ENCODE measurements around the gene SNX11.
"Not testable (repeated sequence)": the region's sequence is repeated elsewhere in the genome, so short reads cannot be mapped to it uniquely, and the experiment has no call there.

SNX11 gene, protein sequence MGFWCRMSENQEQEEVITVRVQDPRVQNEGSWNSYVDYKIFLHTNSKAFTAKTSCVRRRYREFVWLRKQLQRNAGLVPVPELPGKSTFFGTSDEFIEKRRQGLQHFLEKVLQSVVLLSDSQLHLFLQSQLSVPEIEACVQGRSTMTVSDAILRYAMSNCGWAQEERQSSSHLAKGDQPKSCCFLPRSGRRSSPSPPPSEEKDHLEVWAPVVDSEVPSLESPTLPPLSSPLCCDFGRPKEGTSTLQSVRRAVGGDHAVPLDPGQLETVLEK

DNA sequence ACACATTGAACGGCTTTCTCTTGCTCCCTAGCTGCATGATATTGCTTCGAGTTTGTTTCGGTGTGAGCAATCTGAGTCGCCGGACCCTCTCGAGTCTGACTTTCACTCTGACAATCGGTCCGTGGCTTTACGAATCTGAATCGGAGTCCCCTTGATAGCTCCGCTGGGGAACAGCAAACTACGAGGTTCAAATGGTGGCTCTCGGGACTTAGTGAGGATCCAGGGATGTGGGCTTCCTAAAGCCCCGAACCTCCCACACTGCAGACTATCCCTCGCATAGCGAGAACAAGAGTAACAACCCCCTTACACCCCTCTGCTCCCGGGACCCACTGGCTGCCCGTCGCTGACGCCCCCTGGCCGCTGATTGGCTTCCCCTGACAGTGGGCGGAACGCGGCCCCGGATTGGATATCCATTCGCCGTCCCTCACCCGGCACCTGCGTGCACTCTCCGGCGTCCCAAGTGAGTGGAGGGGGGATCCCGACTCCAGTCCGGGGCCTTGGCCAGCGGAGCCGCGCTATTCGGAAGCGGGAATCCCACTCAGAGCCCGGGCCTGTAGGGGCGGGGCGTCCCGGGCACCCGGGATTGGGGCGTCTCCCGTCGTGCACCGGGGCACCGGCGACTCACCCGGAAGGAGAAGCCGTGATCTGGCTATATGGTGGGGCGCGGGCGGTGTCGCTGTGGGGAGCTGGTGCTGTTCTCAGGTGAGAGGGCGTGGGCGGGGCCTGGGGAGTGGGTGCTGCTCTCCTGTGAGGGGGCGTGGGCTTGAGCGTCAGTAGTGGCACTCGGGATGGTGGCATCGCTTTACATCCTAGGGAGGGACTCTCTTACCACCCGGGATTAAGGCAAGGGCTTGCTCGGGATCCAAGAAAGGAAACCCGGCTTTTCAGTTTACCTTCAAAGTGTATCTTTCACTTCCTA is at the start of gene SNX11:
Gene SNX11 (plus strand): TSS at position 630 of the 919 bp plus-strand sequence. CDS start 4,278 bp downstream, outside the sequence.
- peak; percentile 83 to 90 for DNase-seq

DNA sequence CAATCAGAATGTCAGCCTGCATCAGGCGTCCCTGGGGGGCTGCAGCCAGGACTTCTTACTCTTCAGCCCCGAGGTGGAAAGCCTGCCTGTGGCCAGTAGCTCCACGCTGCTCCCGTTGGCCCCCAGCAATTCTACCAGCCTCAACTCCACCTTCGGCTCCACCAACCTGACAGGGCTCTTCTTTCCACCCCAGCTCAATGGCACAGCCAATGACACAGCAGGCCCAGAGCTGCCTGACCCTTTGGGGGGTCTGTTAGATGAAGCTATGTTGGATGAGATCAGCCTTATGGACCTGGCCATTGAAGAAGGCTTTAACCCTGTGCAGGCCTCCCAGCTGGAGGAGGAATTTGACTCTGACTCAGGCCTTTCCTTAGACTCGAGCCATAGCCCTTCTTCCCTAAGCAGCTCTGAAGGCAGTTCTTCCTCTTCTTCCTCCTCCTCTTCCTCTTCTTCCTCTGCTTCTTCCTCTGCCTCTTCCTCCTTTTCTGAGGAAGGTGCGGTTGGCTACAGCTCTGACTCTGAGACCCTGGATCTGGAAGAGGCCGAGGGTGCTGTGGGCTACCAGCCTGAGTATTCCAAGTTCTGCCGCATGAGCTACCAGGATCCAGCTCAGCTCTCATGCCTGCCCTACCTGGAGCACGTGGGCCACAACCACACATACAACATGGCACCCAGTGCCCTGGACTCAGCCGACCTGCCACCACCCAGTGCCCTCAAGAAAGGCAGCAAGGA is 49.0 kb upstream of the SNX11 start:
- no peak for DNase-seq

DNA sequence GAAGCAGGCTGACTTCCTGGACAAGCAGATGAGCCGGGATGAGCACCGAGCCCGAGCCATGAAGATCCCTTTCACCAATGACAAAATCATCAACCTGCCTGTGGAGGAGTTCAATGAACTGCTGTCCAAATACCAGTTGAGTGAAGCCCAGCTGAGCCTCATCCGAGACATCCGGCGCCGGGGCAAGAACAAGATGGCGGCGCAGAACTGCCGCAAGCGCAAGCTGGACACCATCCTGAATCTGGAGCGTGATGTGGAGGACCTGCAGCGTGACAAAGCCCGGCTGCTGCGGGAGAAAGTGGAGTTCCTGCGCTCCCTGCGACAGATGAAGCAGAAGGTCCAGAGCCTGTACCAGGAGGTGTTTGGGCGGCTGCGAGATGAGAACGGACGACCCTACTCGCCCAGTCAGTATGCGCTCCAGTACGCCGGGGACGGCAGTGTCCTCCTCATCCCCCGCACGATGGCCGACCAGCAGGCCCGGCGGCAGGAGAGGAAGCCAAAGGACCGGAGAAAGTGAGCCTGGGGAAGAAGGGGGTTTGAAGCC is 48.4 kb upstream of the SNX11 start:
- no peak for DNase-seq

DNA sequence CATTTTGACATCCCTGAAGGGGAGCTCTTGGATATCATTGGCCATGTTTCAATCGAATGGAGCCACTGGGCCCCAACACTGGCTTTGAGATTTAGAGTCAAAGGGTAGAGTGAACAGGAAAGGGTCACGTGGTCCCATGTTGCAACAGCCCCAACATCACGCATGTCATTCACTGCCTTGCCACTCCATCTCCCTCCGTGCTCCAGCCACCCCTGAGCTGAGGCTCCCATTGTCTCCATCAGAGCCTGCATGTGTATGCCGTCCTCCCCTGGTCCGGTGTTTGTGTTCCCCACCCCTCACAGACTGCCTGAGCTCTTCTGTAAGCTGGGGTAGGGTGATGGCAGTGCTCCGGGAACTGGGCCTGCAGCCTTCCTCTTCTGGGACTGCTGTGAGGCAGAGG is 47.3 kb upstream of the SNX11 start:
- no peak for DNase-seq

DNA sequence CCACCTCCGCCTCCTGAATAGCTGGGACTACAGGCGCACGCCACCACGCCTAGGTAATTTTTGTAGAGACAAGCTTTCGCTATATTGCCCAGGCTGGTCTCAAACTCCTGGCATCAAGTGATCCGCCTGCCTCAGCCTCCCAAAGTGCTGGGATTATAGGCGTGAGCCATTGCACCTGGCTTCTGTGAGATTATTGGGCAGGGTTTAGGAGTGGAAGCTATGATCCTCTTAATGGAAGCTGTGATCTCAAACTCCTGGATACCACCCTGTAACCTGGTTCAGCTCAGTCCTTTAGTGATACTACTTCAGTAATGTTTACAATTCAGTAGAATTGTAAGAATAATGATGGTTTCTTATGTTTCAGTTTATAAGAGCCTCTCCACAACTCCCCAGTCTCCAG is 45.3 kb upstream of the SNX11 start:
- no peak for DNase-seq

DNA sequence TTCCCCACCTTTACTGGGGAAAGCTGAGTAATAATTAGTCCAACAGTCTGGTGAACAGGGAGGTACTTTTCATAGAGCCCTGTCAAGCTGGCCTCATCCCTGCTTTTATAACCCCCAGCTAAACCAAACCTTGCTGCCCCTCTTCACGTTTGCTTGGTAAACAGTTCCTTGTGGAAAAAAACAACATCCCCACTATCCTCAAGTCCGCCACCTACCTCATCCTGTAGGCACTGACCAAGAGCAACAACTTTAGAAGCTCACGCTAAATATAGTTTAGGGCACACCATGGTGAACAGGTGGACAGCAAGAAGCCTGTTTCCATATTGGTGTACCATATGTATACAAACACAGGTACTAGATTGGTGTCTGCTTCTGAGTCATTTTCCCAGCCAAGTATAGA is 42.9 kb upstream of the SNX11 start:
- no peak for DNase-seq

DNA sequence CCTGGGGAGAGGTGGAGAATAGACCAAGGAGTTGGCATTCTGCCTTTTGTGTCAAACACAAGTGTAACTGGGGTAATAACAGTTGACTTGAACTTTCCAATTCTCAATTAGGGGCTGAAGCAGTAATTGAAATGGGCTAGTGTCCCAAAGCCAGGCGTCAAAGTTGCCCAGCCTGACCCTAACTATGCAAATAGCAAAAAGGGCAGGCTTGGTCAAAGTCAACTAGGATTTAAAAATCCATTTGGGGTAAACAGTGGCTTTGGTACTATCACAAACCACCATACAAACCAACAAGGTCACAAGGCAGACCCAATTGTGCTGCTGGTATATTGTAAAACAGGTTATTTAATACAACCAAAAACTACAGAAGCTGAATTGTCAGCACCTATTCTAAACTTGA is 41.4 kb upstream of the SNX11 start:
- DNase-seq: no peak

DNA sequence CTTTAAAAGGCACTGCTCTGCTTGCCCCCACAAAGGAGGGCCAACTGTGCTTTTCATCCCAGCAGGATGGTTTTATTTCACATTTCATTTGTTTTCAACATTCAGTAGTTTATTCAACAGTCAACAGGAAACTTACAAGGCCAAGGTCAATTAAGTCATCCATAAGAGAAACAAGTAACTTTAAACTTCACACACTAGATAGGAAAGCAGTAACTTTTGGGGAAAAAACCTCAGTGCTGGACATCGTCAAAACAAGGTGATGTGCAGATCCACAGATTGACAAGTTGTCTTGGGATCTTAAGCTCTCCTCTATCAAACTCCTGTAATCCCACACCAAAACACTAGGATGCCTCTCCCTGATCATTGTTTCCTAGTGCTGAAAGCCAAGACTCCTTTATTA is 40.9 kb upstream of the SNX11 start:
- no peak for DNase-seq

DNA sequence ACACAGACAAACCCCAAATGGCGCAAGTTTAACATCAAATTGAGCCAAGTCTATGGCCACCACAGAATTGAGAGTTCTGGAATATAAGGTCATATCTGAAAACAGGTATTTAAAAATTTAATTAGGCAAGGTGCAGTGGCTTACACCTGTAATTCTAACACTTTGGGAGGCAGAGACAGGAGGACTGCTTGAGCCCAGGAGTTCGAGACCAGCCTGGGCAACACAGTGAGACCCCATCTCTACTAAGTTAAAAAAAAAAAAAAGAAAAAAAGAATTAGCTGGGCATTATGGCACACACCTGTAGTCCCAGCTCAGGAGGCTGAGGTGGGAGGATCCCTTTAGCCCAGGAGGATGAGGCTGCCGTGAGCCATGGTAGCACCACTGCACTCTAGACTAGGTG is 40.3 kb upstream of the SNX11 start:
- no peak for DNase-seq

DNA sequence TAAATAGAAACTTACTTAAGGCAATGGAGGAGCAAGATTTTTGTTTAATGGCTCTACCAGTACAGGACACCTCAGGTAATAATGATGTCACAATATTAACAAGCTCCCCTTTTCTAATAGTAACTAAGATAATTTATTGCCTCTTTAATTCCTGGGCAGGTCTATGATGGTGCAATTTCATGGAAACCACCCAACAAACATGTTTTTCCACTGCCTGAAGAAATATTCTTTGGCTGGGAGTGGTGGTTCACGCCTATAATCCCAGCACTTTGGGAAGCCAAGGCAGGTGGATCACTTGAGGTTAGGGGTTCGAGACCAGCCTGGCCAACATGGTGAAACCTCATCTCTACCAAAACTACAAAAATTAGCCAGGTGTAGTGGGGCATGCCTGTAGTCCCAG is 39.8 kb upstream of the SNX11 start:
- DNase-seq: not testable (repeated sequence)

DNA sequence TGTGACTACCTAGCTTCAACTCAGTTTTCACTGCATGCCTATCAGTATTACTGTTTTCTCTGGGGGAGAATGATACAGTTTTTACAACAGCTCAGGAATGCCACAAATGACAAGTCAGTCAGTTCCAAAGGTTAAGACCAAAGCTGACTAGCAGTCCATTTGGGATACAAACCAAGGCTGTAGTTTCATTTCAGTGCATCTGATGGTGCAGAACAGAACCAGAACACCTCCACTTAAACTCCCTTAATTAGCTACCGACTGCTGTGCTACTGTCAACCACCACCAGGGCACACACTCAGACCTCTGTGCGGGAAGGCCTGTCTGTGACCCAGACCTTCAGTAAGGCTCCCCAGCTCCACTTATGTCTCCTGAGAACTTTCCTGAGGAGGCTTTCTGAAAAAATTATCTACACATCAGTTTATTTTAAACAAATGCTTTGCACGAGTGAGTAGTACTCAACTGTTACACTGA is 39.0 kb upstream of the SNX11 start:
- DNase-seq: peak; percentile 33 to 38

DNA sequence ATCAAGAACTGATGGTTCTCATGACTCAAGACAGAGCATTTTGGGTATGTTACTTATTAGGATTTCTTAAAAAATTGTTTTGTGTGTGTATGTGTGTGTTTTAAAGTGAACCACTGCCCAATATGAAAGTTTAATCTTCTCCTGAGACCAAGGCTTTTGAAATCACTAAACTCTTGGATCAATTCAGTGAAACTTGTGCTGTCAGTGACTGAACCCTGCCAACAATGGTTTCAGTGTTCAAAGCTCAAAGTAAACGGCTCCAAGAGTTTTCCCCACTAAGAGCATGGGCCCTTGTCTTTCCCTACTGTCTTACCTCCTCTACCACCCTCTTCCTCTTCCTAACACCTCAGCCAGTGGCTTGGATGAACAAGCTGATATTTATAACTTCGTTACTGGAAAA is 37.4 kb upstream of the SNX11 start:
- DNase-seq: no peak

DNA sequence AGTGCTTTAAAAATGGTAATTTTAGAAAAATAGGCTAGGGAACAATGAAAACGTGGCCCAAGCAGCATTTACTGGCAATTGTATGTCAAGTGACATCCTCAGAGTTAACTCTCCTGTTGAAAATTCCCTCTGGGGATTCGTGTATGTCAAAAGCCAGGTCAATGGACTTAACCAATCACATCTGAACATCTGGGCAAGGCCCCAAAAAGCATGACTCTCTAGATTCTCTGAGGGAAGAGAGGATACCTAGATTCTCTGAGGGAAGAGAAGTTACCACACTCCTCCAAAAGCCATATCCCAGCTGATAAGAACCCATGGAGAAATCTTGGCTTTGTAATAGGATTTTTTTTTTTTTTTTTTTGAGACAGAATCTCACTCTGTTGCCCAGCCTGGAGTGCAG is 35.9 kb upstream of the SNX11 start:
- DNase-seq: no peak

DNA sequence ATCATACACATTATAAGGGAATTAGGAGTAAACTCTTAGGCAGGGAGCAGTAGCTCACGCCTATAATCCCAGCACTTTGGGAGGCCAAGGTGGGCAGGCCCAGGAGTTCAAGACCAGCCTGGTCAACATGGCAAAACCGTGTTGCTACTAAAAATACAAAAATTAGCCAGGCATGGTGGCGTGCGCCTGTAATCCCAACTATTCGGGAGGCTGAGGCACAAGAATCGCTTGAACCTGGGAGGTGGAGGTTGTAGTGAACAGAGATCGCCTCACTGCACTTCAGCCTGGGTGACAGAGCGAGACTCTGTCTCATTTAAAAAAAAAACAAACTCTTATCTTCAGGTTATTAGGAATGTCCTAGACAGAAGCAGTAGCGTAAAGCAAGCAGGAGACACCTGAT is 34.8 kb upstream of the SNX11 start:
- not testable (repeated sequence) for DNase-seq

DNA sequence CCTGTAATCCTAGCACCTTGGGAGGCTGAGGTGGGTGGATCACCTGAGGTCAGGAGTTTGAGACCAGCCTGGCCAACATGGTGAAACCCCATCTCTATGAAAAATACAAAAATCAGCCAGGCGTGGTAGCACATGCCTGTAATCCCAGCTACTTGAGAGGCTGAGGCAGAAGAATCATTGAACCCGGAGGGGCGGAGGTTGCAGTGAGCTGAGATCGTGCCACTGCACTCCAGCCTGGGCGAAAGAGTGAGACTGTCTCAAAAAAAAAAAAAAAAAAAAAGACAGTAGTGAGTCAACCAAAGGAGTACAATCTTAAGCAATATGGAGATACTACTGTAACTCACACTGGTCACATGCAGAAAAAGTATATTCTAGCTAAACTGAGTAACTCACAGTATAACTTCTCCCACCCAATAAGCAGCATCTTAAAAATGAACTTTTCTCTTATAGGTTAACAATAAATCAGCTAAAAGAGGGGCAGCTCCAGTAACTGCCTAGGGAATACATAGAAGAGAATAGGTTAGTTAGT is 33.9 kb upstream of the SNX11 start:
- DNase-seq: not testable (repeated sequence)

DNA sequence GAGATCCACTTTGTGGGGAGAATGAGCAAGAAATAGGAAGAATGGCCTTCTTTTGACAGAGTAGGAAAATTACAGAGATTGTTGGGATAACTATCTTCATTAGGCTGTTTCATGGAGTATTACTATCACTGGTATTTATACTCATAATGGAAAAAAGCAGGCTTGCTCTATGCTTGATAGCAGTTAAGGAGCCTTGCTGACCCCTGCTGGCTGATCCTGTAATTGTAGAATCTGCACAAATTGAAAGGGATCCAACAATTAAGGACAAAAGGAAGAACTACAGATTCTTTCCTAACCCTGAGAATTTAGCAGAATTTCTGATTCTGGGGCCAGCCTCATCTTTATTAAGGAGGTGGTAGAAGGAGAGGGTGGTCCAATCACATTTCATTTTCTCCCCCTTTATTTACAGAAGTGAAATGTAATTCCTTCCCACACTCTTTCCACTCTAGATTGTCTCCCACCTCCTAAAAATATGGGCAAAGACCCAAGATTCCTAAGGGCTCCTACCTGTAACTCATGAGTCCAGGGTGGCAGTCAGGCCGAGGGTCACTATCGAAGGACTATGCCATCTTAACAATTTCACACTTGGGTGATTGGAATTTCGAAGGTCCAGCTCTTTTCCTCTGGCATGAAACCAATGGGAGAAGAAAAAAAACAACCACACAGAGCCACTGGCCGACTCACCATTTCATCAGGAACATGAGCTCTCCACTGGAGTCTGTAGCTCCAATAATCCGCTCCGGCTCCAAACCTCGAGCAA is 33.1 kb upstream of the SNX11 start:
- DNase-seq: peak; percentile 77 to 88

DNA sequence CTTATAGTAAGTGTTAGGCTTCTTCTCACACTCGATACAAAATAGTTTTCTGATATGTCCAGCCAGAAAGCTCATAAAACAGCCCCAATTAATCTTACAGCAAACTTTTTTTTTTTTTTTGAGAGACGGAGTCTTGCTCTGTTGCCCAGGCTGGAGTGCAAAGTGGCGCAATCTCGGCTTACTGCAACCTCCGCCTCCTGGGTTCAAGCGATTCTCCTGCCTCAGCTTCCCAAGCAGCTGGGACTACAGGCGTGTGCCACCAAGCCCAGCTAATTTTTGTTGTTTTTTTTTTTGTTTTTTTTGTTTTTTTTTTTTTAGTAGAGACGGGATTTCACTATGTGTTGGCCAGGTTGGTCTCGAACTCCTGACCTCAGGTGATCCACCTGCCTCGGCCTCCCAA is 30.4 kb upstream of the SNX11 start:
- not testable (repeated sequence) for DNase-seq

DNA sequence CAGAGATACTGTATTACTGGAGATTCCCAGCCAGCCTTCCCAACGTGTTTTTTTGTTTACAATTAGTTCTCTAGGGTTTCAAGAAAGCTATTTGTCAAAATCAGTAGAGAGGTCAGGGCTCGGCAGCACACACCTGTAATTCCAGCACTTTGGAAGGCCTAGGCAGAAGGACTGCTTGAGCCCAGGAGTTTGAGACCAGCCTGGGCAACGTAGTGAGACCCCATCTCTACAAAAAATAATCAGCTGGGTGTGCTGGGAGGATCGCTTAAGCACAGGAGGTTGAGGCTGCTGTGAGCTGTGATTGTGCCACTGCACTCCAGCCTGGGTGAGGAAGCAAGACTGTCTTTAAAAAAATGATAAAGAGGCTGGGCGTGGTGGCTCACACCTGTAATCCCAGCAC is 25.7 kb upstream of the SNX11 start:
- DNase-seq: no peak

DNA sequence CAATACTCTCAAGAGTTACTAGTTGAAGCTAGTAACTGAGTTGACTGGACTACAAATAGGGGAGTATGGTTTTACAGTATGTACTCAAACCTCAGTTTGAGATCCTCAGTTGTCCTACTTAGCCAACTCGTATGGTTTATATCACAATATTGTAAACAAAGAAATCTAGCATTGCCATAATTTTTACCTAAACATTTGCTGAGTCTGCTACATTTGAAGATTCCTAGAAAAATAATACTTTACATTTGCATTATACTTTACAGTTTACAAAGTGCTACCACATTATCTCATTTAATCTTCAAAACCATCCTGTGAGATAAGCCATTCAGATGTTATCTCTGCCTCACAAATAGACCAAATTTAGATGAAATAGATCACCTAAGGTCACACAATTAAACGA is 22.6 kb upstream of the SNX11 start:
- DNase-seq: no peak

DNA sequence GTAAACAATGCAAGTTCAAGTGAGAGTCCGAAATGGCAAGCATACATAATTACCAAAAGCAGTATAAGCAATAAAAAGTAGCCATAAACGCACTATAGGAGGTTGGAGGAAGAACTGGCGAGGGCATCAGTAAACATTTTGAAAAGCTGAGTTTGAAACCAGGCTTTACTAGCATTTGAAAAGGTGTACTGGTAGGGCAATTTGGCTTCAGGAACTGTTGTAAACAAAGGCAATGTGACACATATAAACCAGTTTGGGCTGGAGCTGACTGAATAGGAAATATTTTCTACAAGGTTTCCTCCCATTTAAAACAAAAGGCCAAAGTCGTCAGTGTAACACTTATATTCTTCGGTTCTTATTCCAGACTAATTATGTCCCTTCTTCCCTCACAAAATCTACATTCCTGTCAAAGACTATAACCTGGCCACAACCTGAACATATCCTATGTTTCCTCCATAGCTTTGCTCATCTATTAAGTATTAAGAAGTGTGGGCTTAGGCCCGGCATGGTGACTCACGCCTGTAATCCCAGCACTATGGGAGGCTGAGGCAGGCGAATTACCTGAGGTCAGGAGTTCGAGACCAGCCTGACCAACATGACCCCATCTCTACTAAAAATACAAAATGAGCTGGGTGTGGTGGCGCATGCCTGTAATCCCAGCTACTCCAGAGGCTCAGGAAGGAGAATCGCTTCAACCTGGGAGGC is 14.1 kb upstream of the SNX11 start:
- no peak for DNase-seq

DNA sequence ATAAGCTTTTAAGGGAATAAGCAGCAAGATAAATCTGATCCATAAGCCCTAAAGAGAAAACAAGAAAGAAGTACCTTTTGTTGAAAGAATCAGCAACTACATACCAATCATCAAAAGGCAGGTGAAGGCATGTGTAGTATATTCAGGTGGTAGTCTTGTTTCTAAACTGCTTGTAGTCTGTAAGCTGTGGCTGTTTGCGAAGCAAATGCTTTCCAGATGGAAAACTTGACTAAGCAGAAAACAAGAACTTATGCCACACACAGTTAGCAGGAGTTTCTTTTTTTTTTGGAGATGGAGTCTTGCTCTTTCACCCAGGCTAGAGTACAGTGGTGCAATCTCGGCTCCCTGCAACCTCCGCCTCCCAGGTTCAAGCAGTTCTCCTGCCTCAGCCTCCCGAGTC is 12.0 kb upstream of the SNX11 start:
- no peak for DNase-seq

Data from AML-193 (cell line).